ENCODE data around the gene TRIM45. TPM values are rescaled to one million over a fixed set of nuclear protein-coding genes. Genes with fewer than 3 reads are reported as not detected.

The TRIM45 gene
- total and polyA plus RNA-seq, 2 donors (not counting 1 experiment from before 2014, with no cell fraction given) = 0.64 to 2.5 TPM

DNA sequence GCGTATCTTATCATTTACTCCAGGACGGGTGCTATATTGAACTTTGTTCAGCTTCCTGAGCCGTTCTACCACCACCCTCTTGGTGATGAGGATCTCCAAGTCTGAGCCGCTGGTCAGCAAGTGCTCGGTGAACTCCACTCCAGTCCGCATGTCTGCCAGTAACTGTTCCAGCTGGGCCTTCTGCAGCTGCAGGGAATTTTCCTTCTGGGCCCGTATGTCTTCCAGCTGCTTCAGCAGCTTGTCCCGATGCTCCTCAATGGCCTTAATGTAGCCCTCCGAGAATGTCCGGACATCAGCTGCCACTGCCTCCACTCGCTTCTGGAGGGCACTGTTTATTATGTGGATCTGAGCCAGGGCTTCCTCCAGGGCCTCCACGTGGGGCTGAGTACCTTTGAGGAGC, 3.4 kb downstream of the TRIM45 start:
- Histone ChIP-seq H2AFZ (ENCODE audit: insufficient read depth, low read depth, low read length, poor library complexity, severe bottlenecking) (no peak overlapping the region), H3K27me3 (replicated peaks in 1 of 4; ENCODE audit: control extremely low read depth in 1 of 4, control insufficient read depth in 3 of 4, insufficient read depth in 4 of 4, low read length in 3 of 4) (no peaks in the 10 kb centered on the region), H3K4me1 (ENCODE audit: control insufficient read depth in 2 of 2, insufficient read depth in 2 of 2, low read length in 2 of 2) (peaks cover 9 to 15% of the 10 kb centered on the region in 2 donors), H3K4me2 (replicated peaks; ENCODE audit: low read depth, low read length, poor library complexity, severe bottlenecking) (no peak overlapping the region), H4K20me1 (ENCODE audit: control insufficient read depth, insufficient read depth, low read length, poor library complexity, severe bottlenecking) (no peaks in the 10 kb centered on the region), H3K27ac (ENCODE audit: low read length in 2 of 2) (no peak overlapping the region), H3K79me2 (ENCODE audit: control insufficient read depth, insufficient read depth, low read length) (no peaks in the 10 kb centered on the region), H3K4me3 (ENCODE audit: control extremely low read depth in 1 of 5, extremely low read depth in 1 of 5, insufficient read depth in 1 of 5, low read depth in 2 of 5, low read length in 4 of 5) (no peak overlapping the region), H3K9ac (ENCODE audit: low read length) (no peak overlapping the region), H3K36me3 (replicated peaks in 1 of 2; ENCODE audit: control extremely low read depth in 1 of 2, control insufficient read depth in 1 of 2, extremely low read depth in 1 of 2, insufficient read depth in 2 of 2, low read length in 1 of 2) (no peaks in the 10 kb centered on the region), H3K9me3 (ENCODE audit: control extremely low read depth in 1 of 3, control insufficient read depth in 2 of 3, insufficient read depth in 1 of 3, low read length in 2 of 3) (no peaks in the 10 kb centered on the region)
- no peak for TF ChIP-seq EZH2 (IDR thresholded peaks at IDR 0.05; ENCODE audit: borderline replicate concordance, insufficient read depth, low read depth, low read length, poor library complexity, severe bottlenecking)
- TF ChIP-seq, protein P1, sequence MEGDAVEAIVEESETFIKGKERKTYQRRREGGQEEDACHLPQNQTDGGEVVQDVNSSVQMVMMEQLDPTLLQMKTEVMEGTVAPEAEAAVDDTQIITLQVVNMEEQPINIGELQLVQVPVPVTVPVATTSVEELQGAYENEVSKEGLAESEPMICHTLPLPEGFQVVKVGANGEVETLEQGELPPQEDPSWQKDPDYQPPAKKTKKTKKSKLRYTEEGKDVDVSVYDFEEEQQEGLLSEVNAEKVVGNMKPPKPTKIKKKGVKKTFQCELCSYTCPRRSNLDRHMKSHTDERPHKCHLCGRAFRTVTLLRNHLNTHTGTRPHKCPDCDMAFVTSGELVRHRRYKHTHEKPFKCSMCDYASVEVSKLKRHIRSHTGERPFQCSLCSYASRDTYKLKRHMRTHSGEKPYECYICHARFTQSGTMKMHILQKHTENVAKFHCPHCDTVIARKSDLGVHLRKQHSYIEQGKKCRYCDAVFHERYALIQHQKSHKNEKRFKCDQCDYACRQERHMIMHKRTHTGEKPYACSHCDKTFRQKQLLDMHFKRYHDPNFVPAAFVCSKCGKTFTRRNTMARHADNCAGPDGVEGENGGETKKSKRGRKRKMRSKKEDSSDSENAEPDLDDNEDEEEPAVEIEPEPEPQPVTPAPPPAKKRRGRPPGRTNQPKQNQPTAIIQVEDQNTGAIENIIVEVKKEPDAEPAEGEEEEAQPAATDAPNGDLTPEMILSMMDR (IDR thresholded peaks at IDR 0.05) = no peak
- Mint-ChIP-seq H3K27ac (no peak overlapping the region), H3K27me3 (no peaks in the 10 kb centered on the region), H3K9me3 (ENCODE audit: insufficient read depth) (no peaks in the 10 kb centered on the region), H3K4me3 (no peak overlapping the region), H3K4me1 (peaks cover 10% of the 10 kb centered on the region)
- 96% methylated on average over 12 of the region's 12 CpGs for WGBS (ENCODE audit: insufficient coverage)
- POLR2A ChIA-PET = no interaction called here
- DNase-seq (no peak), ATAC-seq (ENCODE audit: low read depth) (no peak)
- CTCF ChIA-PET = no interaction called here
- intact Hi-C loops (cut with micrococcal nuclease) = no loop called here

- no peaks in the 10 kb centered on the region for H3K9me3 Mint-ChIP-seq (ENCODE audit: insufficient read depth)
- Histone ChIP-seq H3K27ac (ENCODE audit: low read length in 2 of 2) (no peak overlapping the region), H3K9me3 (ENCODE audit: control extremely low read depth in 1 of 3, control insufficient read depth in 2 of 3, insufficient read depth in 1 of 3, low read length in 2 of 3) (no peaks in the 10 kb centered on the region), H2AFZ (ENCODE audit: insufficient read depth, low read depth, low read length, poor library complexity, severe bottlenecking) (no peak overlapping the region), H3K36me3 (replicated peaks in 1 of 2; ENCODE audit: control extremely low read depth in 1 of 2, control insufficient read depth in 1 of 2, extremely low read depth in 1 of 2, insufficient read depth in 2 of 2, low read length in 1 of 2) (no peaks in the 10 kb centered on the region), H3K4me2 (replicated peaks; ENCODE audit: low read depth, low read length, poor library complexity, severe bottlenecking) (no peak overlapping the region), H3K4me3 (ENCODE audit: control extremely low read depth in 1 of 5, extremely low read depth in 1 of 5, insufficient read depth in 1 of 5, low read depth in 2 of 5, low read length in 4 of 5) (no peak overlapping the region), H3K9ac (ENCODE audit: low read length) (no peak overlapping the region), H3K4me1 (ENCODE audit: control insufficient read depth in 2 of 2, insufficient read depth in 2 of 2, low read length in 2 of 2) (peaks cover 9 to 14% of the 10 kb centered on the region in 2 donors), H3K27me3 (replicated peaks in 1 of 4; ENCODE audit: control extremely low read depth in 1 of 4, control insufficient read depth in 3 of 4, insufficient read depth in 4 of 4, low read length in 3 of 4) (no peaks in the 10 kb centered on the region), H3K79me2 (ENCODE audit: control insufficient read depth, insufficient read depth, low read length) (no peaks in the 10 kb centered on the region), H4K20me1 (ENCODE audit: control insufficient read depth, insufficient read depth, low read length, poor library complexity, severe bottlenecking) (no peaks in the 10 kb centered on the region)
- ChIA-PET POLR2A (no interaction called here), CTCF (no interaction called here)
- H3K4me3 Mint-ChIP-seq = no peak overlapping the region
- TF ChIP-seq, protein P1 (IDR thresholded peaks at IDR 0.05) = no peak
- no peak for TF ChIP-seq EZH2 (IDR thresholded peaks at IDR 0.05; ENCODE audit: borderline replicate concordance, insufficient read depth, low read depth, low read length, poor library complexity, severe bottlenecking)
- ATAC-seq (ENCODE audit: low read depth) (no peak), DNase-seq (no peak)
- H3K27me3 Mint-ChIP-seq = no peaks in the 10 kb centered on the region
- H3K27ac Mint-ChIP-seq = no peak overlapping the region
- intact Hi-C loops (cut with micrococcal nuclease) = no loop called here
- 86% methylated on average over 1 of the region's 2 CpGs for WGBS (ENCODE audit: insufficient coverage)
- H3K4me1 Mint-ChIP-seq = peaks cover 9% of the 10 kb centered on the region
Observed at GRCh38 chr1:117117697-117118096, 3.9 kb downstream of the TRIM45 start.
